Hepatocyte (in vitro differentiated cells): ENCODE measurements around the gene C6orf136. TPM values are rescaled to one million over a fixed set of nuclear protein-coding genes. Genes with fewer than 3 reads are reported as not detected.

ENCODE experiments used
- DNase-seq: peaks from one replicate; pipeline ENCODE4 v3.0.0-alpha.2; 2016; ENCODE audit warnings: low spot score
- H2AFZ ChIP-seq: fragments of 200-600 bp; sonication (generic); 2 replicates; pipeline ENCODE4 v1.6.0; 2016; ENCODE audit warnings: antibody characterized with exemption, mild to moderate bottlenecking
- H3K27ac ChIP-seq: fragments of 200-600 bp; sonication (generic); 2 replicates; pipeline ENCODE4 v1.5.1; 2016; ENCODE audit warnings: mild to moderate bottlenecking
- H3K27me3 ChIP-seq: fragments of 200-600 bp; sonication (generic); 2 replicates; pipeline ENCODE4 v1.6.1; 2016
- H3K36me3 ChIP-seq: fragments of 200-600 bp; sonication (generic); replicated peaks from 2 replicates; pipeline ENCODE4 v1.5.1; 2016; ENCODE audit warnings: low read depth; ENCODE audit not compliant: insufficient read depth
- H3K4me1 ChIP-seq: fragments of 200-600 bp; sonication (generic); 2 replicates; pipeline ENCODE4 v1.5.1; 2016; ENCODE audit warnings: mild to moderate bottlenecking, moderate library complexity; ENCODE audit not compliant: insufficient read depth
- H3K4me2 ChIP-seq: fragments of 200-600 bp; sonication (generic); 2 replicates; pipeline ENCODE4 v1.6.0; 2016
- H3K4me3 ChIP-seq: fragments of 200-600 bp; sonication (generic); 2 replicates; pipeline ENCODE4 v1.5.1; 2016; ENCODE audit warnings: mild to moderate bottlenecking
- H3K79me2 ChIP-seq: fragments of 200-600 bp; sonication (generic); 2 replicates; pipeline ENCODE4 v1.6.0; 2017; ENCODE audit warnings: mild to moderate bottlenecking
- H3K9me2 ChIP-seq: fragments of 200-600 bp; sonication (generic); replicated peaks from 2 replicates; pipeline ENCODE4 v1.6.0; 2017; ENCODE audit warnings: mild to moderate bottlenecking; ENCODE audit not compliant: insufficient read depth
- H3K9me3 ChIP-seq: fragments of 200-600 bp; sonication (generic); 2 replicates; pipeline ENCODE4 v1.5.1; 2016; ENCODE audit warnings: low read depth, mild to moderate bottlenecking
- H4K20me1 ChIP-seq: fragments of 200-600 bp; sonication (generic); 2 replicates; pipeline ENCODE4 v1.6.0; 2016; ENCODE audit warnings: mild to moderate bottlenecking; ENCODE audit not compliant: insufficient read depth, poor library complexity, severe bottlenecking
- CTCF ChIP-seq: fragments of 200-600 bp; sonication (generic); IDR thresholded peaks from 2 replicates; pipeline ENCODE4 v1.5.1; 2016; ENCODE audit warnings: antibody characterized with exemption, mild to moderate bottlenecking; ENCODE audit not compliant: poor library complexity
- EZH2 ChIP-seq: fragments of 200-600 bp; sonication (generic); IDR thresholded peaks from 2 replicates; pipeline ENCODE4 v1.6.1; 2016; ENCODE audit warnings: antibody characterized with exemption, mild to moderate bottlenecking, borderline replicate concordance
- EZH2phosphoT487 ChIP-seq: fragments of 200-600 bp; sonication (generic); IDR thresholded peaks from one replicate; pipeline ENCODE4 v1.6.1; 2018; ENCODE audit warnings: antibody characterized with exemption, mild to moderate bottlenecking, low read depth, moderate library complexity; ENCODE audit not compliant: unreplicated experiment, severe bottlenecking
- WGBS: methylation state at CpG from one replicate; pipeline ENCODE4 v1.1.6; 2016; ENCODE audit warnings: low lambda C conversion rate; ENCODE audit errors: missing lambda C conversion rate; 5-methylcytosine and 5-hydroxymethylcytosine counted together
- polyA plus RNA-seq: library from polyadenylated mRNA; unstranded; fragments of >200 nt; fragmentation: Nextera tagmentation; extraction: Ambion mirVana; gene quantifications from 2 replicates; pipeline ENCODE4 v1.2.1, GENCODE V29; 2016
- total RNA-seq: library from RNA; depleted of rRNA; stranded (reverse); fragments of >200 nt; gene quantifications from 2 replicates; pipeline ENCODE4 v1.2.3, GENCODE V29; 2014

Gene C6orf136
- total and polyA plus RNA-seq, 2 experiments from 2014 or later, result 8.7 to 16.9 TPM

DNA sequence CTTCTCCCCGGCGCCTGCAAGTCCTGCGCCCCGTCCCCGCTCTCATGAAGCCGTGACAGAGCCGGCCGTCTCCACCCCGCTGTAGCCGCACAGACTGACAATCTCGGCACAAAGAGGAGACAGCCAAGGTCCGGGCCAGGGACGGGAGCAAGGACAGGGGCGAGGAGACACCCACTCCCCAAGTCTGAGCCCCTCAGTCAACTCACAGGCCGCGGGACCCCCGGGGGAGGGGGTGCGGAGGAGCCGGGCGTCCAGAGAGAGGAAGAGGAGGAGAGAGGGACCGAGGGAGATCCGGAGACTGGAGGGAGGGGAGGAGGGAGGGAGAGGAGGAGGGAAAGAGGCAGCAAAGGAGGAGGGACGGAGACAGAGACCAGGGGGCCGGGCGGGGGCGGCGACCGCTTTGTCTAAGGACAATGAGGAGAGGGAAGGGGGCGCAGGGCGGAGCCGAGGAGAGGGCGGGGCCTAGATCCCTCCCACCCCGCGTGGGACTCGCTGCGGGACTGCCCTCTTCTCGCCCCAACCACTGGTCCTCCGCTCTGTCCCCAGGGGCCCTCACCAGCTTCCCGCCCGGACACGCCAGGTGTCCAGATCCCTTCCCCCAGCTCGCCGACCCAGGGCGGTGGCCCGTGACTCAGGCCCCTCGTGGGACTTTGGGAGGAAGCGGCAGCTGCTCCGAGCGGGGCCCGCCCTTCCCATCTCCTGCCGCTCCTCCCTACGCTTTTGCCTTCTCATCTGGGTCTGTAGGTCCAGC is 40.1 kb downstream of the C6orf136 start:
- under 1% methylated on average over 32 of the region's 52 CpGs for WGBS
- DNase-seq, result peak; percentile 88
- H3K4me3 ChIP-seq, result peak overlapping the region; percentile 94
- TF ChIP-seq CTCF (no peak), EZH2phosphoT487 (no peak), EZH2 (no peak)
- H3K27me3 ChIP-seq, result no peaks in the 10 kb centered on the region
- no peaks in the 10 kb centered on the region for H3K36me3 ChIP-seq
- no peaks in the 10 kb centered on the region for H3K9me3 ChIP-seq
- no peaks in the 10 kb centered on the region for H3K9me2 ChIP-seq
- H3K27ac ChIP-seq, result peak overlapping the region; percentile 98
- peak overlapping the region; percentile 86 for H2AFZ ChIP-seq
- H3K4me2 ChIP-seq, result peak overlapping the region; percentile 93
- peaks cover 4% of the 10 kb centered on the region for H4K20me1 ChIP-seq
- H3K4me1 ChIP-seq, result peaks cover 42% of the 10 kb centered on the region
- H3K79me2 ChIP-seq, result peaks cover 60% of the 10 kb centered on the region

GRCh38 chr6:30687659-30688431 is 40.9 kb downstream of the C6orf136 start:
- Histone ChIP-seq H3K27ac (peak overlapping the region; percentile 98), H3K4me1 (peaks cover 35% of the 10 kb centered on the region), H3K9me3 (no peaks in the 10 kb centered on the region), H2AFZ (peak overlapping the region; percentile 86), H3K4me3 (peak overlapping the region; percentile 94), H3K79me2 (peaks cover 53% of the 10 kb centered on the region), H3K4me2 (peak overlapping the region; percentile 93), H3K36me3 (no peaks in the 10 kb centered on the region), H3K27me3 (no peaks in the 10 kb centered on the region), H4K20me1 (peaks cover 4% of the 10 kb centered on the region), H3K9me2 (no peaks in the 10 kb centered on the region)
- WGBS, result 30% methylated on average over 16 of the region's 22 CpGs
- DNase-seq, result peak; percentile 63
- no peak for TF ChIP-seq EZH2phosphoT487
- TF ChIP-seq CTCF, result peak; percentile 22
- no peak for TF ChIP-seq EZH2

DNA sequence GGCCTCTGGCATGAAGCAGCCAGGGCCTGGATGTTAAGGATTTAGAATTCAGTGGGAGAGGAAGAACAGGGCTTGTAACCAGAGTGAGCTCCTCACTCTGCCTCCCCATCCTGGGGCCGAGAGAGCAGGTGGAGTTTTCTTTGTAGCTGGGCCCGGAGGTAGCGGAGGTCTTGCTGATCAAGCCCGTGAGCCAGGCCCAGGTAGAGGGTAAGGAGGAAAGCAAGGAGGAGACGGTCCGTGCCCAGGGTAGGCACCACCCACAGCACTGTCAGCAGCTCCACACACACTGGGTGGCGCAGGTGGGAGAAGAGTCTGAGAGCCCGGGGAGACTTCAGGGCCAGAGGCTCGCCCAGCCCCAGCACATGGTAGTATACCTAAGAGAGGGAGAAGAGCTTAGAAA is 41.6 kb downstream of the C6orf136 start:
- peak overlapping the region; percentile 93 for H3K4me2 ChIP-seq
- H3K4me1 ChIP-seq, result peaks cover 28% of the 10 kb centered on the region
- WGBS, result 94% methylated on average over 9 of the region's 9 CpGs
- no peaks in the 10 kb centered on the region for H3K27me3 ChIP-seq
- H4K20me1 ChIP-seq, result peaks cover 4% of the 10 kb centered on the region
- no peak for DNase-seq
- H3K9me2 ChIP-seq, result no peaks in the 10 kb centered on the region
- H3K36me3 ChIP-seq, result no peaks in the 10 kb centered on the region
- H2AFZ ChIP-seq, result no peak overlapping the region
- H3K79me2 ChIP-seq, result peaks cover 46% of the 10 kb centered on the region
- H3K4me3 ChIP-seq, result no peak overlapping the region
- H3K9me3 ChIP-seq, result no peaks in the 10 kb centered on the region
- no peak for TF ChIP-seq CTCF
- no peak for TF ChIP-seq EZH2
- no peak for TF ChIP-seq EZH2phosphoT487
- peak overlapping the region; percentile 98 for H3K27ac ChIP-seq
